ENCODE measurements around the gene NUDT8.
"Not testable (repeated sequence)": the region's sequence is repeated elsewhere in the genome, so short reads cannot be mapped to it uniquely, and the experiment has no call there.

Gene NUDT8

GRCh38 chr11:67664696-67665540 lies 35.2 kb upstream of the NUDT8 start:
- ChIA-PET CTCF (interaction anchor here (0.7 to 1.3 kb wide), 5 partner anchors 16 to 42 kb away, joined by 3 to 4 read pairs (median 3); partner anchors contain the start of gene TBX10), POLR2A (no interaction called here)
- H3K27ac ChIP-seq (ENCODE audit: insufficient read depth in 1 of 2, low read depth in 1 of 2, low read length in 2 of 2, poor library complexity in 1 of 2, severe bottlenecking in 2 of 2), result no peak overlapping the region
- H3K9me3 ChIP-seq (ENCODE audit: control extremely low read depth in 1 of 5, control insufficient read depth in 4 of 5, insufficient read depth in 2 of 5, low read depth in 1 of 5, low read length in 4 of 5), result no peaks in the 10 kb centered on the region
- H3K36me3 ChIP-seq (ENCODE audit: control insufficient read depth in 4 of 4, insufficient read depth in 4 of 4, low read length in 3 of 4), result no peaks in the 10 kb centered on the region
- no peaks in the 10 kb centered on the region for H3K27me3 ChIP-seq (replicated peaks in 2 of 5; ENCODE audit: control insufficient read depth in 4 of 5, insufficient read depth in 5 of 5, low read length in 4 of 5)
- no peaks in the 10 kb centered on the region for H3K4me1 ChIP-seq (ENCODE audit: control extremely low read depth in 1 of 4, control insufficient read depth in 4 of 4, insufficient read depth in 4 of 4, low read length in 3 of 4)
- 90% methylated on average over 21 of the region's 33 CpGs for WGBS (ENCODE audit: insufficient coverage)
- H3K4me3 ChIP-seq (ENCODE audit: control insufficient read depth in 1 of 7, extremely low read depth in 1 of 7, insufficient read depth in 4 of 7, low read depth in 2 of 7, low read length in 6 of 7), result no peak overlapping the region
- no peak for DNase-seq

DNA sequence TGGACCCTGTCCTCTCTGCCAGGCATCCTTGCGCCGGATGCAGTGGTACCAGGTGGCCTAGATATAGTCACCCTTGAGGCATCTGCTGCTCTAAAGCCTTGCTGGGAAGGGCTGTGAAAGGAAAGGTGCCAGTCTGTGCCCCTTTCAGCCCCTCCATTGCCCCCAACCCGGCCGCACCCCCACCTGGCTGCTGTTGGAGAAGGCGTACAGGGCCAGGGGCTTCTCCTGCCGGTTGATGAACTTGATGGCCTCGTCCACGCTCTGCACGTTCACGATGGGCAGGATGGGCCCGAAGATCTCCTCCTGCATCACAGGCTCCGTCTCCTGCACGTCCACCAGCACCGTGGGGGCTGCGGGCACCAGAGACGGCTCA lies 34.5 kb upstream of the NUDT8 start:
- Histone ChIP-seq H3K36me3 (ENCODE audit: control insufficient read depth in 4 of 4, insufficient read depth in 4 of 4, low read length in 3 of 4) (no peaks in the 10 kb centered on the region), H3K9me3 (ENCODE audit: control extremely low read depth in 1 of 5, control insufficient read depth in 4 of 5, insufficient read depth in 2 of 5, low read depth in 1 of 5, low read length in 4 of 5) (no peaks in the 10 kb centered on the region), H3K4me3 (ENCODE audit: control insufficient read depth in 1 of 7, extremely low read depth in 1 of 7, insufficient read depth in 4 of 7, low read depth in 2 of 7, low read length in 6 of 7) (no peak overlapping the region), H3K27ac (ENCODE audit: insufficient read depth in 1 of 2, low read depth in 1 of 2, low read length in 2 of 2, poor library complexity in 1 of 2, severe bottlenecking in 2 of 2) (no peak overlapping the region), H3K4me1 (ENCODE audit: control extremely low read depth in 1 of 4, control insufficient read depth in 4 of 4, insufficient read depth in 4 of 4, low read length in 3 of 4) (peaks cover 0 to 2% (median under 1%) of the 10 kb centered on the region in 4 experiments), H3K27me3 (replicated peaks in 2 of 5; ENCODE audit: control insufficient read depth in 4 of 5, insufficient read depth in 5 of 5, low read length in 4 of 5) (no peaks in the 10 kb centered on the region)
- WGBS (ENCODE audit: insufficient coverage), result 88% methylated on average over 8 of the region's 16 CpGs
- ChIA-PET POLR2A (no interaction called here), CTCF (interaction anchor here (1.2 kb wide), 3 partner anchors 15 to 28 kb away, joined by 3 to 5 read pairs (median 4); no protein-coding TSS in a partner anchor)
- DNase-seq, result no peak

GRCh38 chr11:67663532-67664212 lies 33.9 kb upstream of the NUDT8 start:
- Histone ChIP-seq H3K27ac (ENCODE audit: insufficient read depth in 1 of 2, low read depth in 1 of 2, low read length in 2 of 2, poor library complexity in 1 of 2, severe bottlenecking in 2 of 2) (no peak overlapping the region), H3K36me3 (ENCODE audit: control insufficient read depth in 4 of 4, insufficient read depth in 4 of 4, low read length in 3 of 4) (no peaks in the 10 kb centered on the region), H3K27me3 (replicated peaks in 2 of 5; ENCODE audit: control insufficient read depth in 4 of 5, insufficient read depth in 5 of 5, low read length in 4 of 5) (no peaks in the 10 kb centered on the region), H3K4me3 (ENCODE audit: control insufficient read depth in 1 of 7, extremely low read depth in 1 of 7, insufficient read depth in 4 of 7, low read depth in 2 of 7, low read length in 6 of 7) (no peak overlapping the region), H3K4me1 (ENCODE audit: control extremely low read depth in 1 of 4, control insufficient read depth in 4 of 4, insufficient read depth in 4 of 4, low read length in 3 of 4) (peaks cover 0 to 7% (median 5%) of the 10 kb centered on the region in 4 experiments), H3K9me3 (ENCODE audit: control extremely low read depth in 1 of 5, control insufficient read depth in 4 of 5, insufficient read depth in 2 of 5, low read depth in 1 of 5, low read length in 4 of 5) (no peaks in the 10 kb centered on the region)
- CTCF ChIA-PET, result interaction anchor here (0.8 to 1.8 kb wide), 6 partner anchors 13 to 137 kb away, joined by 3 to 11 read pairs (median 3); partner anchors contain the start of gene ACY3
- no peak for DNase-seq
- 97% methylated on average over 22 of the region's 22 CpGs for whole genome bisulfite sequencing (ENCODE audit: insufficient coverage)
- POLR2A ChIA-PET, result no interaction called here

GRCh38 chr11:67662835-67663531 lies 33.2 kb upstream of the NUDT8 start:
- H3K27ac ChIP-seq (ENCODE audit: insufficient read depth in 1 of 2, low read depth in 1 of 2, low read length in 2 of 2, poor library complexity in 1 of 2, severe bottlenecking in 2 of 2), result no peak overlapping the region
- H3K36me3 ChIP-seq (ENCODE audit: control insufficient read depth in 4 of 4, insufficient read depth in 4 of 4, low read length in 3 of 4), result no peaks in the 10 kb centered on the region
- H3K9me3 ChIP-seq (ENCODE audit: control extremely low read depth in 1 of 5, control insufficient read depth in 4 of 5, insufficient read depth in 2 of 5, low read depth in 1 of 5, low read length in 4 of 5), result no peaks in the 10 kb centered on the region
- no peak for DNase-seq
- ChIA-PET POLR2A (no interaction called here), CTCF (interaction anchor here (0.7 to 1.8 kb wide), 9 partner anchors 12 to 138 kb away, joined by 3 to 11 read pairs (median 3); partner anchors contain the start of gene ACY3)
- peaks cover 0 to 11% (median 7%) of the 10 kb centered on the region in 4 experiments for H3K4me1 ChIP-seq (ENCODE audit: control extremely low read depth in 1 of 4, control insufficient read depth in 4 of 4, insufficient read depth in 4 of 4, low read length in 3 of 4)
- 91% methylated on average over 17 of the region's 19 CpGs for WGBS (ENCODE audit: insufficient coverage)
- H3K4me3 ChIP-seq (ENCODE audit: control insufficient read depth in 1 of 7, extremely low read depth in 1 of 7, insufficient read depth in 4 of 7, low read depth in 2 of 7, low read length in 6 of 7), result no peak overlapping the region
- no peaks in the 10 kb centered on the region for H3K27me3 ChIP-seq (replicated peaks in 2 of 5; ENCODE audit: control insufficient read depth in 4 of 5, insufficient read depth in 5 of 5, low read length in 4 of 5)

- Histone ChIP-seq H3K27ac (ENCODE audit: insufficient read depth in 1 of 2, low read depth in 1 of 2, low read length in 2 of 2, poor library complexity in 1 of 2, severe bottlenecking in 2 of 2) (no peak overlapping the region), H3K36me3 (ENCODE audit: control insufficient read depth in 4 of 4, insufficient read depth in 4 of 4, low read length in 3 of 4) (no peaks in the 10 kb centered on the region), H3K4me1 (ENCODE audit: control extremely low read depth in 1 of 4, control insufficient read depth in 4 of 4, insufficient read depth in 4 of 4, low read length in 3 of 4) (peaks cover 0 to 11% (median 7%) of the 10 kb centered on the region in 4 experiments), H3K9me3 (ENCODE audit: control extremely low read depth in 1 of 5, control insufficient read depth in 4 of 5, insufficient read depth in 2 of 5, low read depth in 1 of 5, low read length in 4 of 5) (peaks cover 0 to 5% (median 3%) of the 10 kb centered on the region in 5 experiments), H3K4me3 (ENCODE audit: control insufficient read depth in 1 of 7, extremely low read depth in 1 of 7, insufficient read depth in 4 of 7, low read depth in 2 of 7, low read length in 6 of 7) (no peak overlapping the region), H3K27me3 (replicated peaks in 2 of 5; ENCODE audit: control insufficient read depth in 4 of 5, insufficient read depth in 5 of 5, low read length in 4 of 5) (no peaks in the 10 kb centered on the region)
- DNase-seq, result no peak
- 97% methylated on average over 12 of the region's 12 CpGs for WGBS (ENCODE audit: insufficient coverage)
- ChIA-PET CTCF (interaction anchor here (0.6 to 2.6 kb wide), 9 partner anchors 9 to 292 kb away, joined by 3 to 11 read pairs (median 3); partner anchors contain the start of gene ACY3), POLR2A (no interaction called here)
These were observed 32.6 kb upstream of the NUDT8 start for GRCh38 chr11:67662142-67662834.

DNA sequence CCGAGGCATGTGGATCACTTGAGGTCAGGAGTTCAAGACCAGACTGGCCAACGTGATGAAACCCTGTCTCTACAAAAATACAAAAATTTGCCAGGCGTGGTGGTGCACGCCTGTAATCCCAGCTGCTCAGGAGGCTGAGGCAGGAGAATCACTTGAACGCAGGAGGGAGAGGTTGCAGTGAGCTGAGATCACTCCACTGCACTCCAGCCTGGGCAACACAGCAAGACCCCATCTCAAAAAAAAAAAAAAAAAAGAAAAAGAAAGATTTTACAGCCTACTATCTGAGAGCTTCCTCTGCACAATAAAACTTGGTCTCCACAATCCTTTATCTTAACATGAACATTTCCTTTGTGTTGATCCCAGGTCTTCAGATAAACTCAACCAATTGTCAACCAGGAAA lies 31.0 kb upstream of the NUDT8 start:
- CTCF ChIA-PET, result interaction anchor here (2.6 to 7.5 kb wide), 6 partner anchors 15 to 81 kb away, joined by 6 to 102 read pairs (median 22); partner anchors contain the start of genes NUDT8 and TBX10
- WGBS (ENCODE audit: insufficient coverage), result 91% methylated on average over 5 of the region's 5 CpGs
- H3K4me1 ChIP-seq (ENCODE audit: control extremely low read depth in 1 of 4, control insufficient read depth in 4 of 4, insufficient read depth in 4 of 4, low read length in 3 of 4), result peaks cover 0 to 11% (median 7%) of the 10 kb centered on the region in 4 experiments

More for the DNA sequence above, 31.0 kb upstream of the NUDT8 start:
- H3K36me3 ChIP-seq (ENCODE audit: control insufficient read depth in 4 of 4, insufficient read depth in 4 of 4, low read length in 3 of 4); H3K27me3 ChIP-seq (replicated peaks in 2 of 5; ENCODE audit: control insufficient read depth in 4 of 5, insufficient read depth in 5 of 5, low read length in 4 of 5); POLR2A ChIA-PET; H3K27ac ChIP-seq (ENCODE audit: insufficient read depth in 1 of 2, low read depth in 1 of 2, low read length in 2 of 2, poor library complexity in 1 of 2, severe bottlenecking in 2 of 2); DNase-seq; H3K4me3 ChIP-seq (ENCODE audit: control insufficient read depth in 1 of 7, extremely low read depth in 1 of 7, insufficient read depth in 4 of 7, low read depth in 2 of 7, low read length in 6 of 7): not testable (repeated sequence)
- peaks cover 0 to 17% (median 7%) of the 10 kb centered on the region in 5 experiments for H3K9me3 ChIP-seq (ENCODE audit: control extremely low read depth in 1 of 5, control insufficient read depth in 4 of 5, insufficient read depth in 2 of 5, low read depth in 1 of 5, low read length in 4 of 5)

Measured in common myeloid progenitor, CD34-positive (primary cell).